K562 (cell line): ENCODE measurements around the gene PHKG2. TPM values are rescaled to one million over a fixed set of nuclear protein-coding genes. Genes with fewer than 3 reads are reported as not detected.

ENCODE experiments used
- ATAC-seq: fragments of 200-7000 bp; cut with Tn5 transposase; 3 replicates; pipeline ENCODE4 v1.9.1; 2020; ENCODE audit warnings: moderate library complexity
- BruUV-seq: library from RNA; stranded (reverse); fragments of 400-500 nt; replicated peaks from 2 replicates; lab custom pipeline; 2021; lab: Mats Ljungman, UMichigan
- CTCF ChIA-PET: fragments of 300-600 bp; formaldehyde crosslinking; extraction: SDS; loops from one replicate; lab custom pipeline; 2021; ENCODE audit warnings: low intra/inter-chr PET ratio; lab: Yijun Ruan, JAX
- POLR2A ChIA-PET: fragments of 300-600, 350-650 bp; sonication (Branson Sonifier 250); formaldehyde crosslinking; extraction: SDS; loops from one replicate; lab custom pipeline; 2021; ENCODE audit warnings: antibody characterized with exemption, inconsistent platforms; lab: Yijun Ruan, JAX
- DNase-seq, 4 experiments: peaks; one replicate each; pipeline versions ENCODE4 v3.0.0 to v3.0.0-alpha.2; 2011 to 2018; ENCODE audit warnings: low spot score in 3 of 4, mixed read lengths in 3 of 4; ENCODE audit errors: extremely low read depth in 1 of 4
- FAIRE-seq: peaks from 2 replicates; lab custom pipeline; 2011; peaks lifted over from hg19 to GRCh38; lab: Jason Lieb, UNC
- H2AFZ ChIP-seq: 2 replicates; pipeline ENCODE4 v1.6.0; 2011; ENCODE audit warnings: low read depth, low read length, control low read depth, inconsistent platforms
- H3K27ac ChIP-seq: fragments of 200-600 bp; 3 replicates; pipeline ENCODE4 v1.8.0; 2011; ENCODE audit warnings: low read depth, mild to moderate bottlenecking, control low read depth, inconsistent platforms, low read length, moderate library complexity, mixed read lengths; ENCODE audit errors: extremely low read depth
- H3K27me3 ChIP-seq, 2 experiments: fragments of 300-600 bp in 1 of 2; 2 replicates in 1 of 2; 3 replicates in 1 of 2; pipeline versions ENCODE4 v1.6.0 to v1.8.0; 2011; ENCODE audit warnings: inconsistent platforms in 2 of 2, low read length in 2 of 2, mild to moderate bottlenecking in 1 of 2, mixed read lengths in 1 of 2, moderate library complexity in 1 of 2; ENCODE audit not compliant: control insufficient read depth in 2 of 2, insufficient read depth in 2 of 2
- H3K36me3 ChIP-seq: fragments of 300-600 bp; 3 replicates; pipeline ENCODE4 v1.8.0; 2011; ENCODE audit warnings: mild to moderate bottlenecking, low read length, inconsistent platforms; ENCODE audit not compliant: control insufficient read depth, insufficient read depth
- H3K4me1 ChIP-seq, 2 experiments: fragments of 200-600 bp in 1 of 2; replicated peaks in 1 of 2; 2 replicates in 1 of 2; 3 replicates in 1 of 2; pipeline versions ENCODE4 v1.5.1 to v1.8.0; 2011; ENCODE audit warnings: inconsistent platforms in 2 of 2, low read length in 2 of 2, mild to moderate bottlenecking in 1 of 2, mixed read lengths in 1 of 2, moderate library complexity in 1 of 2; ENCODE audit not compliant: control insufficient read depth in 2 of 2, insufficient read depth in 2 of 2
- H3K4me2 ChIP-seq: 2 replicates; pipeline ENCODE4 v1.6.1; 2011; ENCODE audit warnings: low read length, control low read depth, inconsistent platforms, mixed read lengths; ENCODE audit not compliant: insufficient read depth
- H3K4me3 ChIP-seq: fragments of 200-600 bp; sonication (generic), shearing (Covaris generic); 2 replicates; pipeline ENCODE4 v1.5.1; 2016; ENCODE audit warnings: control low read depth, inconsistent platforms
- H3K79me2 ChIP-seq: fragments of 200-600 bp; 3 replicates; pipeline ENCODE4 v1.8.0; 2011; ENCODE audit warnings: low read length, inconsistent platforms; ENCODE audit not compliant: control insufficient read depth, insufficient read depth
- H3K9ac ChIP-seq, 2 experiments: 2 replicates each; pipeline versions ENCODE4 v1.6.0 to v1.6.1; 2011; ENCODE audit warnings: low read depth in 2 of 2, low read length in 2 of 2, control low read depth in 1 of 2, inconsistent platforms in 1 of 2, mild to moderate bottlenecking in 1 of 2, mixed read lengths in 1 of 2; ENCODE audit not compliant: insufficient read depth in 1 of 2
- H3K9me1 ChIP-seq: one replicate; pipeline ENCODE4 v1.6.0; 2011; ENCODE audit warnings: inconsistent platforms, mild to moderate bottlenecking, low read length, moderate library complexity; ENCODE audit not compliant: control insufficient read depth, insufficient read depth
- H3K9me3 ChIP-seq: replicated peaks from 2 replicates; pipeline ENCODE4 v1.5.1; 2011; ENCODE audit warnings: low read depth, low read length, inconsistent platforms; ENCODE audit not compliant: control insufficient read depth, insufficient read depth
- H4K20me1 ChIP-seq: replicated peaks from 2 replicates; pipeline ENCODE4 v1.6.1; 2011; ENCODE audit warnings: low read length, inconsistent platforms, mixed read lengths; ENCODE audit not compliant: control insufficient read depth, insufficient read depth
- C11orf30 ChIP-seq: fragments of 450-650 bp; IDR thresholded peaks from 2 replicates; pipeline ENCODE4 v1.6.1; 2016; ENCODE audit warnings: low read depth, mild to moderate bottlenecking
- HCFC1 ChIP-seq: IDR thresholded peaks from 2 replicates; pipeline ENCODE4 v1.6.1; 2012; ENCODE audit warnings: low read depth, low read length, improper control_type of control experiment
- HMG20A ChIP-seq: fragments of 450-650 bp; formaldehyde crosslinking; conservative IDR thresholded peaks from 2 replicates; pipeline ENCODE4 v1.4.0; 2020; ENCODE audit warnings: mild to moderate bottlenecking, mixed read lengths
- HNRNPLL ChIP-seq: fragments of 200-400 bp; formaldehyde crosslinking; IDR thresholded peaks from 2 replicates; pipeline ENCODE4 v1.6.1; 2017; ENCODE audit warnings: low read length, low read depth, mild to moderate bottlenecking; ENCODE audit not compliant: poor library complexity, severe bottlenecking
- MCM2 ChIP-seq: fragments of 450-650 bp; IDR thresholded peaks from 2 replicates; pipeline ENCODE4 v1.6.1; 2017; ENCODE audit warnings: low read depth, mild to moderate bottlenecking
- STAT6 ChIP-seq: sonication (generic); formaldehyde crosslinking; IDR thresholded peaks from 2 replicates; pipeline ENCODE4 v1.8.1; 2023; ENCODE audit warnings: mild to moderate bottlenecking, missing genetic modification reagents
- WHSC1 ChIP-seq: IDR thresholded peaks from one replicate; pipeline ENCODE4 v1.6.1; 2012; ENCODE audit warnings: low read length, control low read depth, inconsistent platforms
- ZNF124 ChIP-seq: sonication (generic); formaldehyde crosslinking; IDR thresholded peaks from 2 replicates; pipeline ENCODE4 v1.8.1; 2022; ENCODE audit warnings: missing genetic modification reagents
- ZNF184 ChIP-seq: sonication (generic); formaldehyde crosslinking; IDR thresholded peaks from 2 replicates; pipeline ENCODE4 v1.5.0; 2020; ENCODE audit warnings: missing genetic modification reagents
- ZNF239 ChIP-seq: fragments of 250-450 bp; sonication (Bioruptor Pico); IDR thresholded peaks from 2 replicates; pipeline ENCODE4 v1.4.0; 2020; ENCODE audit warnings: mild to moderate bottlenecking
- ZNF347 ChIP-seq: fragments of 450-650 bp; formaldehyde crosslinking; IDR thresholded peaks from 2 replicates; pipeline ENCODE4 v1.4.0; 2020; ENCODE audit warnings: low read depth, mild to moderate bottlenecking, moderate library complexity
- WGBS: fragments of 100-300 bp; shearing (Covaris generic); methylation state at CpG from one replicate; pipeline ENCODE4 v1.1.6; 2016; ENCODE audit warnings: low coverage, mixed read lengths; ENCODE audit not compliant: insufficient coverage; ENCODE audit errors: missing lambda C conversion rate; 5-methylcytosine and 5-hydroxymethylcytosine counted together
- in situ Hi-C: fragments of 300-500 bp; cut with MboI; formaldehyde crosslinking; loops from 4 replicates; pipeline ENCODE4 v1.15.0; 2018; ENCODE audit warnings: inconsistent platforms, mixed read lengths
- intact Hi-C: fragments of 100-400 bp; cut with micrococcal nuclease; formaldehyde crosslinking; loops from 2 replicates; pipeline ENCODE4 v1.14.2; 2022
- polyA plus RNA-seq, 8 experiments: library from polyadenylated mRNA; depleted of rRNA in 4 of 8; stranded (reverse) in 5 of 8; unstranded in 3 of 8; fragments of >200 nt; fragmentation: Nextera tagmentation in 2 of 8; fragmentation: Illumina TruSeq in 1 of 8; extraction: Ambion mirVana in 2 of 8; extraction: Trizol in 1 of 8; gene quantifications; 2 replicates each; pipeline versions ENCODE4 v1.2.1 to v1.2.3, GENCODE V29; 2011 to 2014; ENCODE audit warnings: inconsistent platforms in 1 of 8, missing spikeins in 1 of 8
- total RNA-seq, 7 experiments: library from RNA; depleted of rRNA in 6 of 7; stranded (reverse); fragments of >200 nt in 6 of 7; fragmentation: Illumina TruSeq in 2 of 7; extraction: Trizol in 2 of 7; gene quantifications; 2 replicates each; pipeline versions ENCODE4 v1.2.1 to v1.2.3, GENCODE V29; 2011 to 2021; ENCODE audit warnings: low replicate concordance in 1 of 7
- TF ChIP-seq, protein P1 (sequence below), 3 experiments: fragments of 200-800 bp in 1 of 3; fragments of 250-450 bp in 1 of 3; fragments of 450-650 bp in 1 of 3; sonication (Bioruptor Pico) in 1 of 3; sonication (Bioruptor generic) in 1 of 3; formaldehyde crosslinking in 1 of 3; IDR thresholded peaks; 2 replicates each; pipeline versions ENCODE4 v1.6.1 to v1.8.0; 2016 to 2022; ENCODE audit warnings: mild to moderate bottlenecking in 2 of 3, missing genetic modification characterization in 2 of 3, missing compliant biosample characterization in 1 of 3, moderate library complexity in 1 of 3
- TF ChIP-seq, protein P2 (sequence below): sonication (generic); formaldehyde crosslinking; IDR thresholded peaks from 2 replicates; pipeline ENCODE4 v1.9.0; 2022; ENCODE audit warnings: mild to moderate bottlenecking, missing genetic modification reagents

PHKG2 gene
- total and polyA plus RNA-seq, 9 of the 15 experiments (the other 6 are each of a cell fraction or from before 2014, with no cell fraction given) = 5.8 to 54.2 (median 30.7) TPM

DNA sequence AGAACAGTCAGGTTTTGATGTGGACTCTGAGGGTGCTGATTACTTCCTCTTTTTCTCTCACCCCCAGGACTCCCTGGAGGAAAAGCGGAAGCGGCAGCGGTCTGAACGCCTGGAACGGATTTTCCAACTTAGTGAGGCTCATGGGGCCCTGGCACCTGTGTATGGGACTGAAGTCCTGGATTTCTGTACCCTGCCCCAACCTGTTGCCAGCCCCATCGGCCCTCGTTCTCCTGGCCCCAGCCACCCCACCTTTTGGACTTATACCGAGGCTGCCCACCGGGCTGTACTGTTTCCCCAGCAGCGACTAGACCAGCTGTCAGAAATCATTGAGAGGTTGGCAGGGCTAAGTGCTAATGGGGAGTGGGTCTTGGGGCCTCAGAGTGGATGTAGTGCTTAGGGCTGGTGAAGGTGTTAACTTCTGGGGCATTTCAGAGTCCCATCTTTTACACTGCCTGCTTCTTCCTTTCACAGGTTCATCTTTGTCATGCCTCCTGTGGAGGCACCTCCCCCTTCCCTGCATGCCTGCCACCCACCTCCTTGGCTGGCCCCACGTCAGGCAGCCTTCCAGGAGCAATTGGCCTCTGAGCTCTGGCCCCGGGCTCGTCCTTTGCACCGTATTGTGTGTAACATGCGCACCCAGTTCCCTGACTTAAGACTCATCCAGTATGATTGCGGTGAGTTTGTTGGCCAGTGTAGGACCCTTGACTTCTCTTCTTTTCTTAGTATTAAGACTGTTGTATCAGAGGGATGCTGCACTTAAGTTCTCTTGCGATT is 19.1 kb upstream of the PHKG2 start:
- no TSS peak for BruUV-seq
- peaks cover 12% of the 10 kb centered on the region; the same call in 2 of the 3 replicates for H3K79me2 ChIP-seq
- POLR2A ChIA-PET = interaction anchor here (0.6 to 1.4 kb wide), 3 partner anchors 15 to 76 kb away, joined by 3 to 4 read pairs (median 4); no protein-coding TSS in a partner anchor
- no peaks in the 10 kb centered on the region for H3K9me1 ChIP-seq
- H3K4me3 ChIP-seq = no peak overlapping the region
- no peaks in the 10 kb centered on the region; the same call in 1 of the 2 replicates for H4K20me1 ChIP-seq
- no peak overlapping the region for H3K27ac ChIP-seq
- no peak overlapping the region for H2AFZ ChIP-seq
- H3K4me1 ChIP-seq = peaks cover 0 to 4% of the 10 kb centered on the region in 2 experiments; a peak in 2 of 5 replicates
- no peaks in the 10 kb centered on the region for H3K27me3 ChIP-seq
- WGBS = 91% methylated on average over 16 of the region's 17 CpGs
- no peak overlapping the region for H3K9ac ChIP-seq
- H3K4me2 ChIP-seq = no peak overlapping the region
- no peak for DNase-seq
- TF ChIP-seq ZNF239 (CRISPR knock-in tag) (no peak), HMG20A (CRISPR knock-in tag) (no peak), HCFC1 (no peak), WHSC1 (no peak), ZNF124 (CRISPR knock-in tag) (no peak), STAT6 (CRISPR knock-in tag) (no peak), HNRNPLL (no peak), ZNF184 (CRISPR knock-in tag) (no peak), MCM2 (no peak), ZNF347 (CRISPR knock-in tag) (no peak), C11orf30 (no peak)
- TF ChIP-seq, protein P1, sequence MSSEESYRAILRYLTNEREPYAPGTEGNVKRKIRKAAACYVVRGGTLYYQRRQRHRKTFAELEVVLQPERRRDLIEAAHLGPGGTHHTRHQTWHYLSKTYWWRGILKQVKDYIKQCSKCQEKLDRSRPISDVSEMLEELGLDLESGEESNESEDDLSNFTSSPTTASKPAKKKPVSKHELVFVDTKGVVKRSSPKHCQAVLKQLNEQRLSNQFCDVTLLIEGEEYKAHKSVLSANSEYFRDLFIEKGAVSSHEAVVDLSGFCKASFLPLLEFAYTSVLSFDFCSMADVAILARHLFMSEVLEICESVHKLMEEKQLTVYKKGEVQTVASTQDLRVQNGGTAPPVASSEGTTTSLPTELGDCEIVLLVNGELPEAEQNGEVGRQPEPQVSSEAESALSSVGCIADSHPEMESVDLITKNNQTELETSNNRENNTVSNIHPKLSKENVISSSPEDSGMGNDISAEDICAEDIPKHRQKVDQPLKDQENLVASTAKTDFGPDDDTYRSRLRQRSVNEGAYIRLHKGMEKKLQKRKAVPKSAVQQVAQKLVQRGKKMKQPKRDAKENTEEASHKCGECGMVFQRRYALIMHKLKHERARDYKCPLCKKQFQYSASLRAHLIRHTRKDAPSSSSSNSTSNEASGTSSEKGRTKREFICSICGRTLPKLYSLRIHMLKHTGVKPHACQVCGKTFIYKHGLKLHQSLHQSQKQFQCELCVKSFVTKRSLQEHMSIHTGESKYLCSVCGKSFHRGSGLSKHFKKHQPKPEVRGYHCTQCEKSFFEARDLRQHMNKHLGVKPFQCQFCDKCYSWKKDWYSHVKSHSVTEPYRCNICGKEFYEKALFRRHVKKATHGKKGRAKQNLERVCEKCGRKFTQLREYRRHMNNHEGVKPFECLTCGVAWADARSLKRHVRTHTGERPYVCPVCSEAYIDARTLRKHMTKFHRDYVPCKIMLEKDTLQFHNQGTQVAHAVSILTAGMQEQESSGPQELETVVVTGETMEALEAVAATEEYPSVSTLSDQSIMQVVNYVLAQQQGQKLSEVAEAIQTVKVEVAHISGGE (CRISPR knock-in tag; IDR thresholded peaks at IDR 0.05) = no peak
- TF ChIP-seq, protein P2, sequence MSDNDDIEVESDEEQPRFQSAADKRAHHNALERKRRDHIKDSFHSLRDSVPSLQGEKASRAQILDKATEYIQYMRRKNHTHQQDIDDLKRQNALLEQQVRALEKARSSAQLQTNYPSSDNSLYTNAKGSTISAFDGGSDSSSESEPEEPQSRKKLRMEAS (CRISPR knock-in tag) = no peak
- TF ChIP-seq, all 486 proteins: peak for 0
- Histone ChIP-seq H3K36me3 (peaks cover 95% of the 10 kb centered on the region), H3K9me3 (no peaks in the 10 kb centered on the region)
- ATAC-seq = no peak
- intact Hi-C loops = no loop called here
- CTCF ChIA-PET = no interaction called here
- no peak for FAIRE-seq
- in situ Hi-C loops = no loop called here
